Ishikawa (cell line): ENCODE results near the gene ZMYND10.

Source experiments
- EGR1 ChIP-seq: IDR thresholded peaks from 2 replicates; pipeline ENCODE4 v1.6.1; 2012
- FOXM1 ChIP-seq: IDR thresholded peaks from 2 replicates; pipeline ENCODE4 v1.6.1; 2012; ENCODE audit warnings: low read depth, borderline replicate concordance
- REST ChIP-seq: IDR thresholded peaks from 2 replicates; pipeline ENCODE4 v1.6.1; 2012; ENCODE audit warnings: low read depth, mild to moderate bottlenecking
- TAF1 ChIP-seq: IDR thresholded peaks from 2 replicates; pipeline ENCODE4 v1.6.1; 2012; ENCODE audit warnings: low read depth, mild to moderate bottlenecking
- TEAD4 ChIP-seq: IDR thresholded peaks from 2 replicates; pipeline ENCODE4 v1.6.1; 2012
- ZBTB7A ChIP-seq: IDR thresholded peaks from 2 replicates; pipeline ENCODE4 v1.6.1; 2012; ENCODE audit warnings: low read depth

- TF ChIP-seq REST (no peak), TAF1 (peak; percentile 62; the same call in 1 of the 2 replicates), ZBTB7A (no peak), TEAD4 (no peak), EGR1 (no peak), FOXM1 (no peak)
These were observed 13.6 kb upstream of the ZMYND10 start, which contains the start of gene TMEM115 for GRCh38 chr3:50358911-50359759.
